Heart left ventricle (tissue), 16 donors: ENCODE data around the gene KRT85. TPM values are rescaled to one million over a fixed set of nuclear protein-coding genes. Genes with fewer than 3 reads are reported as not detected.

Experiments used
- ATAC-seq, 4 donors: fragments of 200-7000 bp; cut with Tn5 transposase; one replicate each; pipeline ENCODE4 v1.9.1; 2020 to 2022; ENCODE audit warnings: moderate library complexity in 4 of 4, mild to moderate bottlenecking in 3 of 4, moderate number of reproducible peaks in 1 of 4
- DNase-seq, 5 donors: peaks; one replicate each; pipeline ENCODE4 v3.0.0-alpha.2; 2020
- H3K27ac ChIP-seq, 12 donors: fragments of 200-600 bp; sonication (generic) in 4 of 12; one replicate each; pipeline versions ENCODE4 v1.5.0 to v1.8.0; 2016 to 2022; ENCODE audit warnings: mild to moderate bottlenecking in 2 of 12
- H3K27me3 ChIP-seq, 9 donors: fragments of 200-600 bp; sonication (generic) in 2 of 9; one replicate each; pipeline versions ENCODE4 v1.5.1 to v1.8.0; 2016 to 2022; ENCODE audit warnings: mild to moderate bottlenecking in 3 of 9
- H3K36me3 ChIP-seq, 9 donors: fragments of 200-600 bp; sonication (generic) in 2 of 9; one replicate each; pipeline versions ENCODE4 v1.5.0 to v1.8.0; 2018 to 2022; ENCODE audit warnings: mild to moderate bottlenecking in 2 of 9
- H3K4me1 ChIP-seq, 12 donors: fragments of 200-600 bp; sonication (generic) in 4 of 12; one replicate each; pipeline versions ENCODE4 v1.5.0 to v1.8.0; 2016 to 2022; ENCODE audit warnings: mild to moderate bottlenecking in 3 of 12
- H3K4me3 ChIP-seq, 12 donors: fragments of 200-600 bp; sonication (generic) in 4 of 12; one replicate each; pipeline versions ENCODE4 v1.5.0 to v1.8.0; 2017 to 2022; ENCODE audit warnings: mild to moderate bottlenecking in 9 of 12, moderate library complexity in 4 of 12
- H3K9me3 ChIP-seq, 12 donors: fragments of 200-600 bp; sonication (generic) in 4 of 12; one replicate each; pipeline versions ENCODE4 v1.5.0 to v1.8.0; 2016 to 2022; ENCODE audit warnings: mild to moderate bottlenecking in 1 of 12
- CTCF ChIP-seq, 12 donors: fragments of 200-600 bp; sonication (generic) in 4 of 12; IDR thresholded peaks; one replicate each; pipeline versions ENCODE4 v1.5.0 to v1.8.0; 2018 to 2022; ENCODE audit warnings: antibody characterized with exemption in 12 of 12, mild to moderate bottlenecking in 5 of 12
- POLR2A ChIP-seq, 2 donors: fragments of 450-650 bp; IDR thresholded peaks; one replicate each; pipeline ENCODE4 v1.6.1; 2017; ENCODE audit warnings: antibody characterized with exemption in 2 of 2, mild to moderate bottlenecking in 2 of 2, moderate library complexity in 2 of 2
- WGBS, 4 donors: extraction: QIAGEN DNeasy Blood & Tissue Kit in 2 of 4; methylation state at CpG; one replicate each; pipeline versions ENCODE4 v1.1.5 to v1.1.7; 2013 to 2018; 5-methylcytosine and 5-hydroxymethylcytosine counted together
- intact Hi-C, 10 donors: fragments of 100-400 bp; cut with DNase I; formaldehyde crosslinking; loops; one replicate each; pipeline versions ENCODE4 v1.11.1 to v1.14.2; 2022
- polyA plus RNA-seq, 2 donors: library from polyadenylated mRNA; stranded (reverse); fragments of 200-250 nt; gene quantifications; one replicate each; pipeline ENCODE4 v1.2.3, GENCODE V29; 2013
- total RNA-seq, 9 donors: library from RNA; depleted of rRNA in 2 of 9; stranded (reverse); fragments of >200 nt in 2 of 9; fragmentation: NEBNext Ultra II Directional in 3 of 9; extraction: Animal tissue kit (Norgen Biotek cat#: 25700) in 3 of 9; gene quantifications; one replicate each; pipeline versions ENCODE4 v1.1.0 to v1.2.4, GENCODE V29; 2016 to 2023
- donor health status: ischemic (EF 13 %, LVEDD 7.1; RV severe dilation, severe dysfunction).
- donor health status: healthy with polysubstance abuse.
- donor health status: DM: no; HTN: yes; CAD: no.
- donor health status: DM: no; HTN: no; CAD: no.
- donor health status: ischemic (EF 25% LVEDD 6.9; RV normal size, moderate dysfunction).
- donor health status: ischemic (EF 25% LVEDD 5.7; RV mildly dilated, moderate dysfunction).
- donor health status: healthy.
- donor health status: DM: yes; HTN: yes; CAD: no.
- donor health status: ischemic (EF 35%, LVEDD 5.7; RV mildly dilated, moderate dysfunction).
- donor health status: nonischemic (EF 11% LVEDD 7.7; RV severe dilation, severe dysfunction).
- donor health status: DM: yes; HTN: yes; CAD: no.
- donor health status: PGD.
- donor health status: ischemic (EF 29% LVEDD 5.4; RV normal size, mild dysfunction).
- donor health status: nonischemic (EF 23%, LVEDD 6.1; RV moderate dilation, normal function).

KRT85 gene
- total and polyA plus RNA-seq, 11 donors, result not detected

GRCh38 chr12:52395761-52396434 is 28.6 kb upstream of the KRT85 start:
- H3K4me3 ChIP-seq, result no peak overlapping the region
- H3K27ac ChIP-seq, result no peak overlapping the region
- H3K27me3 ChIP-seq, result peaks cover 0 to 16% (median 0%) of the 10 kb centered on the region in 9 donors
- ATAC-seq (no peak), DNase-seq (no peak)
- TF ChIP-seq CTCF (IDR thresholded peaks at IDR 0.05) (peak in 1 of 12 donors; percentile 21), POLR2A (IDR thresholded peaks at IDR 0.05) (no peak)
- intact Hi-C loops, result no loop called here
- no peaks in the 10 kb centered on the region for H3K9me3 ChIP-seq
- 60 to 73% (median 67%) methylated on average over 20 of the region's 20 CpGs for WGBS, 4 donors
- H3K36me3 ChIP-seq, result no peaks in the 10 kb centered on the region
- peaks cover 0 to 8% (median 0%) of the 10 kb centered on the region in 12 donors for H3K4me1 ChIP-seq

- WGBS, 4 donors, result 77 to 87% (median 81%) methylated on average over 10 to 13 of the region's 13 CpGs
- H3K27ac ChIP-seq, result no peak overlapping the region
- TF ChIP-seq CTCF (IDR thresholded peaks at IDR 0.05) (no peak), POLR2A (IDR thresholded peaks at IDR 0.05) (no peak)
- no peak overlapping the region for H3K4me3 ChIP-seq
- intact Hi-C loops, result loop anchor here in 2 of 10 donors (5.0 kb wide), 1 partner anchor 112 kb away; no protein-coding TSS in a partner anchor
- H3K9me3 ChIP-seq, result no peaks in the 10 kb centered on the region
- H3K36me3 ChIP-seq, result no peaks in the 10 kb centered on the region
- peaks cover 0 to 16% (median 0%) of the 10 kb centered on the region in 9 donors for H3K27me3 ChIP-seq
- DNase-seq (no peak), ATAC-seq (no peak)
- H3K4me1 ChIP-seq, result peaks cover 0 to 12% (median 0%) of the 10 kb centered on the region in 12 donors
These were observed 27.6 kb upstream of the KRT85 start for GRCh38 chr12:52394836-52395405.

GRCh38 chr12:52392465-52393007 is 25.3 kb upstream of the KRT85 start:
- Histone ChIP-seq H3K27me3 (peaks cover 0 to 7% (median 0%) of the 10 kb centered on the region in 9 donors), H3K9me3 (no peaks in the 10 kb centered on the region), H3K36me3 (no peaks in the 10 kb centered on the region), H3K4me3 (no peak overlapping the region), H3K27ac (no peak overlapping the region), H3K4me1 (peaks cover 0 to 14% (median 0%) of the 10 kb centered on the region in 12 donors)
- TF ChIP-seq CTCF (IDR thresholded peaks at IDR 0.05) (no peak), POLR2A (IDR thresholded peaks at IDR 0.05) (no peak)
- intact Hi-C loops, result loop anchor here in 2 of 10 donors (5.0 kb wide), 1 partner anchor 115 kb away; no protein-coding TSS in a partner anchor
- no peak for ATAC-seq
- DNase-seq, result no peak
- 88 to 90% (median 90%) methylated on average over 7 of the region's 7 CpGs for WGBS, 4 donors

GRCh38 chr12:52391618-52392002 is 24.3 kb upstream of the KRT85 start:
- Histone ChIP-seq H3K27ac (no peak overlapping the region), H3K4me1 (peaks cover 0 to 14% (median 0%) of the 10 kb centered on the region in 12 donors), H3K27me3 (peaks cover 0 to 7% (median 0%) of the 10 kb centered on the region in 9 donors), H3K9me3 (no peaks in the 10 kb centered on the region), H3K36me3 (no peaks in the 10 kb centered on the region), H3K4me3 (no peak overlapping the region)
- intact Hi-C loops, result loop anchor here in 2 of 10 donors (5.0 kb wide), 1 partner anchor 116 kb away; no protein-coding TSS in a partner anchor
- DNase-seq, result peak; percentile 68 to 90 (median 77)
- ATAC-seq, result peak; percentile 79 to 95 (median 92)
- 5 to 22% (median 14%) methylated on average over 3 to 4 of the region's 4 CpGs for WGBS, 4 donors
- no peak for TF ChIP-seq POLR2A (IDR thresholded peaks at IDR 0.05)
- no peak for TF ChIP-seq CTCF (IDR thresholded peaks at IDR 0.05)
